ENCODE results near the gene KCNAB1.

- TF ChIP-seq PATZ1 (CRISPR knock-in tag; IDR thresholded peaks at IDR 0.05; ENCODE audit: borderline replicate concordance) (no peak), TCF4 (CRISPR knock-in tag; IDR thresholded peaks at IDR 0.05; ENCODE audit: borderline replicate concordance) (no peak), GLIS3 (CRISPR knock-in tag; IDR thresholded peaks at IDR 0.05) (no peak), CSDC2 (CRISPR knock-in tag; IDR thresholded peaks at IDR 0.05) (no peak), ZNF70 (CRISPR knock-in tag; IDR thresholded peaks at IDR 0.05) (no peak), ZFP30 (CRISPR knock-in tag; IDR thresholded peaks at IDR 0.05) (no peak), ARNTL (CRISPR knock-in tag; IDR thresholded peaks at IDR 0.05; ENCODE audit: borderline replicate concordance, low read depth) (no peak)
Observed at GRCh38 chr3:156412600-156412999, 292.2 kb downstream of the KCNAB1 start.
